SK-N-SH treated with all-trans-retinoic acid at 6 μM for 48 hours (cell line): ENCODE data around the gene NCMAP.

Source experiments
- ATAC-seq: fragments of 200-7000 bp; cut with Tn5 transposase; 3 replicates; pipeline ENCODE4 v1.9.1; 2020; ENCODE audit warnings: mild to moderate bottlenecking, moderate library complexity
- ARNTL ChIP-seq: fragments of 450-650 bp; formaldehyde crosslinking; IDR thresholded peaks from 2 replicates; pipeline ENCODE4 v1.5.0; 2020; ENCODE audit warnings: low read depth, mild to moderate bottlenecking, moderate library complexity, borderline replicate concordance
- CREB5 ChIP-seq: fragments of 250-450 bp; sonication (Bioruptor Pico); IDR thresholded peaks from 2 replicates; pipeline ENCODE4 v1.5.1; 2020; ENCODE audit warnings: low read depth, mild to moderate bottlenecking, moderate library complexity
- CSDC2 ChIP-seq: fragments of 250-450 bp; sonication (Bioruptor Pico); IDR thresholded peaks from 2 replicates; pipeline ENCODE4 v1.5.0; 2020; ENCODE audit warnings: mild to moderate bottlenecking, moderate library complexity
- ESRRG ChIP-seq: fragments of 250-450 bp; sonication (Bioruptor Pico); IDR thresholded peaks from 2 replicates; pipeline ENCODE4 v1.6.1; 2021; ENCODE audit warnings: mild to moderate bottlenecking
- GLIS3 ChIP-seq: fragments of 250-450 bp; sonication (Bioruptor Pico); IDR thresholded peaks from 2 replicates; pipeline ENCODE4 v1.5.0; 2020; ENCODE audit warnings: mild to moderate bottlenecking, moderate library complexity
- ISL1 ChIP-seq: fragments of 250-450 bp; sonication (Bioruptor Pico); IDR thresholded peaks from 2 replicates; pipeline ENCODE4 v2.1.2; 2022; ENCODE audit warnings: mild to moderate bottlenecking, moderate library complexity
- OSR1 ChIP-seq: fragments of 250-450 bp; sonication (Bioruptor Pico); IDR thresholded peaks from 2 replicates; pipeline ENCODE4 v1.8.0; 2022; ENCODE audit warnings: moderate library complexity, mild to moderate bottlenecking, inconsistent platforms
- PATZ1 ChIP-seq: fragments of 250-450 bp; sonication (Bioruptor Pico); IDR thresholded peaks from 2 replicates; pipeline ENCODE4 v1.8.0; 2020; ENCODE audit warnings: mild to moderate bottlenecking, moderate library complexity, borderline replicate concordance
- PPARA ChIP-seq: fragments of 250-450 bp; sonication (Bioruptor Pico); IDR thresholded peaks from 2 replicates; pipeline ENCODE4 v1.5.0; 2020; ENCODE audit warnings: mild to moderate bottlenecking, borderline replicate concordance
- RARB ChIP-seq: fragments of 250-450 bp; sonication (Bioruptor Pico); IDR thresholded peaks from 2 replicates; pipeline ENCODE4 v1.8.0; 2021; ENCODE audit warnings: mild to moderate bottlenecking, moderate library complexity
- SNAI2 ChIP-seq: fragments of 250-450 bp; sonication (Bioruptor Pico); IDR thresholded peaks from 2 replicates; pipeline ENCODE4 v1.5.0; 2020; ENCODE audit warnings: mild to moderate bottlenecking, moderate library complexity
- TCF4 ChIP-seq: fragments of 250-450 bp; sonication (Bioruptor Pico); IDR thresholded peaks from 2 replicates; pipeline ENCODE4 v1.8.0; 2021; ENCODE audit warnings: mild to moderate bottlenecking, moderate library complexity, borderline replicate concordance
- TOX ChIP-seq: fragments of 250-450 bp; sonication (Bioruptor Pico); IDR thresholded peaks from 2 replicates; pipeline ENCODE4 v1.8.0; 2021; ENCODE audit warnings: mild to moderate bottlenecking, moderate library complexity, borderline replicate concordance
- ZC3H10 ChIP-seq: fragments of 250-450 bp; sonication (Bioruptor Pico); IDR thresholded peaks from 2 replicates; pipeline ENCODE4 v1.5.1; 2021; ENCODE audit warnings: mild to moderate bottlenecking, moderate library complexity
- ZFP3 ChIP-seq: fragments of 250-450 bp; sonication (Bioruptor Pico); IDR thresholded peaks from 2 replicates; pipeline ENCODE4 v1.5.0; 2020; ENCODE audit warnings: mild to moderate bottlenecking, moderate library complexity
- ZFP30 ChIP-seq: fragments of 450-650 bp; formaldehyde crosslinking; IDR thresholded peaks from 2 replicates; pipeline ENCODE4 v1.5.0; 2022; ENCODE audit warnings: mild to moderate bottlenecking, moderate library complexity
- ZNF565 ChIP-seq: fragments of 450-650 bp; formaldehyde crosslinking; conservative IDR thresholded peaks from 2 replicates; pipeline ENCODE4 v1.5.0; 2020; ENCODE audit warnings: low read depth, mild to moderate bottlenecking, moderate library complexity
- ZNF8 ChIP-seq: fragments of 450-650 bp; formaldehyde crosslinking; IDR thresholded peaks from 2 replicates; pipeline ENCODE4 v1.5.0; 2020; ENCODE audit warnings: mild to moderate bottlenecking, moderate library complexity
- TF ChIP-seq, protein P1 (sequence below): fragments of 250-450 bp; sonication (Bioruptor Pico); IDR thresholded peaks from 2 replicates; pipeline ENCODE4 v1.5.0; 2020; ENCODE audit warnings: mild to moderate bottlenecking, moderate library complexity
- TF ChIP-seq, protein P2 (sequence below): fragments of 250-450 bp; sonication (Bioruptor Pico); IDR thresholded peaks from 2 replicates; pipeline ENCODE4 v1.8.0; 2021; ENCODE audit warnings: low read depth, mild to moderate bottlenecking, moderate library complexity, borderline replicate concordance

NCMAP gene

GRCh38 chr1:24584171-24584647, 28.3 kb downstream of the NCMAP start (continued):
- TF ChIP-seq, protein P1, sequence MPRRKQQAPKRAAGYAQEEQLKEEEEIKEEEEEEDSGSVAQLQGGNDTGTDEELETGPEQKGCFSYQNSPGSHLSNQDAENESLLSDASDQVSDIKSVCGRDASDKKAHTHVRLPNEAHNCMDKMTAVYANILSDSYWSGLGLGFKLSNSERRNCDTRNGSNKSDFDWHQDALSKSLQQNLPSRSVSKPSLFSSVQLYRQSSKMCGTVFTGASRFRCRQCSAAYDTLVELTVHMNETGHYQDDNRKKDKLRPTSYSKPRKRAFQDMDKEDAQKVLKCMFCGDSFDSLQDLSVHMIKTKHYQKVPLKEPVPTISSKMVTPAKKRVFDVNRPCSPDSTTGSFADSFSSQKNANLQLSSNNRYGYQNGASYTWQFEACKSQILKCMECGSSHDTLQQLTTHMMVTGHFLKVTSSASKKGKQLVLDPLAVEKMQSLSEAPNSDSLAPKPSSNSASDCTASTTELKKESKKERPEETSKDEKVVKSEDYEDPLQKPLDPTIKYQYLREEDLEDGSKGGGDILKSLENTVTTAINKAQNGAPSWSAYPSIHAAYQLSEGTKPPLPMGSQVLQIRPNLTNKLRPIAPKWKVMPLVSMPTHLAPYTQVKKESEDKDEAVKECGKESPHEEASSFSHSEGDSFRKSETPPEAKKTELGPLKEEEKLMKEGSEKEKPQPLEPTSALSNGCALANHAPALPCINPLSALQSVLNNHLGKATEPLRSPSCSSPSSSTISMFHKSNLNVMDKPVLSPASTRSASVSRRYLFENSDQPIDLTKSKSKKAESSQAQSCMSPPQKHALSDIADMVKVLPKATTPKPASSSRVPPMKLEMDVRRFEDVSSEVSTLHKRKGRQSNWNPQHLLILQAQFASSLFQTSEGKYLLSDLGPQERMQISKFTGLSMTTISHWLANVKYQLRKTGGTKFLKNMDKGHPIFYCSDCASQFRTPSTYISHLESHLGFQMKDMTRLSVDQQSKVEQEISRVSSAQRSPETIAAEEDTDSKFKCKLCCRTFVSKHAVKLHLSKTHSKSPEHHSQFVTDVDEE (CRISPR knock-in tag) = no peak

DNA sequence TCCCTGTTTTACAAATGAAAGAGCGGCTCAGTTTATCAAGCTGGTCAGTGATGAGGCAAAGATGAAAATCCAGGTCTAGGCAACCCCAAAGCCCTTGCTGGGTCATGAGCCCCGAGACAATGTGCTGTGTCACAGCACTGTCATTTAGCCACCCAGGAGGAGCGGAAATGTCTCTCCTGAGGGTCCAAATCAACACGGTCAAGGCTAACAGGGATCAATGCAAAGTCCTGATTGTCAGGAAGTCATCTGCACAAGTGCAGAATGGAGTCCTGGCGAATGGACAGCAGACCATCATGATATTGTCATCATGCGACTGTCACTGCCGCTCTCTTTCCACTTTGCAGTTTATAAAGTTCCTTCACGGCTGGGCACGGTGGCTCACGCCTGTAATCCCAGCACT, 30.2 kb downstream of the NCMAP start:
- TF ChIP-seq, protein P1 (CRISPR knock-in tag) = no peak
- TF ChIP-seq ZNF565 (CRISPR knock-in tag) (no peak), PATZ1 (CRISPR knock-in tag) (no peak), ZC3H10 (CRISPR knock-in tag) (no peak), TOX (no peak), TCF4 (no peak)
- no peak for ATAC-seq

DNA sequence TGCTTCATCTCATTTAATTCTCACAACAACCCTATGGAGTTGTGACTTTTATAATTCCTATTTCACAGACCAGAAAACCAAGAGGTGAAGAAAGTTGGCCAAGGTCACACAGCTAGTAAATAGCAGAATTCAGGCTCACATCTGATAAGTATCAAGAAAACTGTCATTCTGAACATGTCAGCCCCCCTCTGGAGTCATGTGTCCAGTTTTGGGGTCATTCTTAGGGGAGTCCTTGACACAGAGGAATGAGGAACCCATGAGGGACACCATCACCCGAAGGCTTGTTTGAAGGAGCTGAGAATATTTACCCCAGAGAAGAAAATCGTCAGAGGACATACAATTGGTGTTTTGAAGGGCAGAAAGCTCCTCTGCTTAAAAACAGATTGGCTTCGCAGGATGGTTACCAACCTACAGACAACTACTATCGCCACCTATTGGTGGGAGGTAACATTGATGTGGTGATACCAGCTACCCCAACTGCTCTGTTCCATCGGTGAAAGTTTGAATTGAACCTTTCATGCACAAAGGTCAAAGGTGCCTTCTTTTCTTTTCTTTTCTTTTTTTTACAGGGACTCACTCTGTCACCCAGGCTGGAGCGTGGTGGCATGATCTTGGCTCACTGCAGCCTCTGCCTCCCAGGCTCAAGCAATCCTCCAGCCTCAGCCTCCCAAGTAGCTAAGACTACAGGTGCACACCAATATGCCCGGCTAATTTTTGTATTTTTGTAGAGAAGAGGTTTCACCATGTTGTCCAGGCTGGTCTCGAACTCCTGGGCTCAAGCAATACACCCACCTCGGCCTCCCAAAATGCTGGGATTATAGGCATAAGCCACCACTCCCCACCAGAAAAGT, 31.3 kb downstream of the NCMAP start:
- ATAC-seq = peak; percentile 98
- no peak for TF ChIP-seq SNAI2
- no peak for TF ChIP-seq ZNF8 (CRISPR knock-in tag)
- no peak for TF ChIP-seq OSR1 (CRISPR knock-in tag)
- TF ChIP-seq CREB5 (CRISPR knock-in tag) = no peak
- TF ChIP-seq ZFP30 (CRISPR knock-in tag) = no peak
- no peak for TF ChIP-seq ZC3H10 (CRISPR knock-in tag)
- TF ChIP-seq ZFP3 (CRISPR knock-in tag) = no peak
- TF ChIP-seq ISL1 (CRISPR knock-in tag) = no peak
- TF ChIP-seq GLIS3 = no peak
- TF ChIP-seq ARNTL (CRISPR knock-in tag) = no peak
- no peak for TF ChIP-seq PPARA
- TF ChIP-seq, protein P1 (CRISPR knock-in tag) = no peak
- TF ChIP-seq RARB = no peak
- no peak for TF ChIP-seq ESRRG (CRISPR knock-in tag)
- no peak for TF ChIP-seq PATZ1 (CRISPR knock-in tag)
- no peak for TF ChIP-seq TOX
- TF ChIP-seq, protein P2, sequence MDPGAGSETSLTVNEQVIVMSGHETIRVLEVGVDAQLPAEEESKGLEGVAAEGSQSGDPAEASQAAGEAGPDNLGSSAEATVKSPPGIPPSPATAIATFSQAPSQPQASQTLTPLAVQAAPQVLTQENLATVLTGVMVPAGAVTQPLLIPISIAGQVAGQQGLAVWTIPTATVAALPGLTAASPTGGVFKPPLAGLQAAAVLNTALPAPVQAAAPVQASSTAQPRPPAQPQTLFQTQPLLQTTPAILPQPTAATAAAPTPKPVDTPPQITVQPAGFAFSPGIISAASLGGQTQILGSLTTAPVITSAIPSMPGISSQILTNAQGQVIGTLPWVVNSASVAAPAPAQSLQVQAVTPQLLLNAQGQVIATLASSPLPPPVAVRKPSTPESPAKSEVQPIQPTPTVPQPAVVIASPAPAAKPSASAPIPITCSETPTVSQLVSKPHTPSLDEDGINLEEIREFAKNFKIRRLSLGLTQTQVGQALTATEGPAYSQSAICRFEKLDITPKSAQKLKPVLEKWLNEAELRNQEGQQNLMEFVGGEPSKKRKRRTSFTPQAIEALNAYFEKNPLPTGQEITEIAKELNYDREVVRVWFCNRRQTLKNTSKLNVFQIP (CRISPR knock-in tag) = no peak
- no peak for TF ChIP-seq ZNF565 (CRISPR knock-in tag)
- TF ChIP-seq CSDC2 (CRISPR knock-in tag) = no peak
